ENCODE data around the gene UBE2L5.

UBE2L5 gene

GRCh38 chr13:30381049-30381448, 41.2 kb upstream of the UBE2L5 start:
- no peak for TF ChIP-seq CTCF (IDR thresholded peaks at IDR 0.05; ENCODE audit: low read depth, low read length)
- no peak for DNase-seq (ENCODE audit: low read depth in 2 of 2)

GRCh38 chr13:30382836-30383525, 39.3 kb upstream of the UBE2L5 start:
- H3K4me3 ChIP-seq (replicated peaks in 1 of 2; ENCODE audit: low read depth in 2 of 2, low read length in 2 of 2): no peak overlapping the region
- no peak for DNase-seq (ENCODE audit: low read depth in 2 of 2)
- TF ChIP-seq CTCF (IDR thresholded peaks at IDR 0.05; ENCODE audit: low read depth, low read length): no peak

More at GRCh38 chr13:30381049-30381448, 41.2 kb upstream of the UBE2L5 start:
- no peak overlapping the region for H3K4me3 ChIP-seq (replicated peaks in 1 of 2; ENCODE audit: low read depth in 2 of 2, low read length in 2 of 2)

GRCh38 chr13:30388406-30389283, 33.6 kb upstream of the UBE2L5 start:
- no peak overlapping the region for H3K4me3 ChIP-seq (replicated peaks in 1 of 2; ENCODE audit: low read depth in 2 of 2, low read length in 2 of 2)

GRCh38 chr13:30391956-30392680, 30.2 kb upstream of the UBE2L5 start:
- DNase-seq (ENCODE audit: low read depth in 2 of 2): no peak
- TF ChIP-seq CTCF (IDR thresholded peaks at IDR 0.05; ENCODE audit: low read depth, low read length): no peak
- H3K4me3 ChIP-seq (replicated peaks in 1 of 2; ENCODE audit: low read depth in 2 of 2, low read length in 2 of 2): no peak overlapping the region

More at GRCh38 chr13:30388406-30389283, 33.6 kb upstream of the UBE2L5 start:
- TF ChIP-seq CTCF (IDR thresholded peaks at IDR 0.05; ENCODE audit: low read depth, low read length): no peak
- DNase-seq (ENCODE audit: low read depth in 2 of 2): peak in 1 of 2 donors; percentile 56

- no peak overlapping the region for H3K4me3 ChIP-seq (replicated peaks in 1 of 2; ENCODE audit: low read depth in 2 of 2, low read length in 2 of 2)
- DNase-seq (ENCODE audit: low read depth in 2 of 2): no peak
- no peak for TF ChIP-seq CTCF (IDR thresholded peaks at IDR 0.05; ENCODE audit: low read depth, low read length)
These were observed 29.6 kb upstream of the UBE2L5 start for GRCh38 chr13:30392681-30393045.

- H3K4me3 ChIP-seq (replicated peaks in 1 of 2; ENCODE audit: low read depth in 2 of 2, low read length in 2 of 2): peak overlapping the region; percentile 57 to 59
- peak in 1 of 2 donors; percentile 24 for DNase-seq (ENCODE audit: low read depth in 2 of 2)
- TF ChIP-seq CTCF (IDR thresholded peaks at IDR 0.05; ENCODE audit: low read depth, low read length): no peak
These were observed 27.5 kb upstream of the UBE2L5 start for GRCh38 chr13:30394751-30395191.
